Cerebellar cortex (tissue), 1 donor: ENCODE data around the gene REC114.
"Not testable (repeated sequence)": the region's sequence is repeated elsewhere in the genome, so short reads cannot be mapped to it uniquely, and the experiment has no call there.

Source experiments
- DNase-seq: peaks from one replicate; pipeline ENCODE4 v3.0.0-alpha.2; 2015; ENCODE audit warnings: low spot score

The REC114 gene

GRCh38 chr15:73442968-73443367 lies at the start of gene REC114:
TSS of gene REC114 (plus strand) at chr15:73443164. CDS start at chr15:73443186, 22 bp downstream.
- no peak for DNase-seq

DNA sequence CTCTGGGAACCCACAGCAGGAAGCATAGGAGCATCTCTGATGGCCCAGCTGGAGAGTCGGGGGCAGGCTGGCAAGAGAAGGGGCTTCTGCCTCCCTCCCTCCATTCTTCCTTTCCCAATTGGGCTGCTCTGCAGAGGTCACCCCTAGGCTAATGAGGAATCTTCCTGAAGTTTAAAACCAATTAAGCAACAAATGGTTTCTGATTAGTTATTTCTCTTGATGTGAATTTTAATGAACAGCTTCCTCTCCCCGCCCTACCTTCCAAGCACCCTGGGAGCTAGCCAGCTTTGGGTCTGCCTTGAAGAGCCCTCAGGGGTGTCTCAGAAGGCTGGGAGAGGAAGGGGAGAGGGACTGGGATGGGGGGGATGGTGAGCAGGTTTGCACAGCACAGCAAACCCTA lies 49.6 kb upstream of the REC114 start:
- DNase-seq: no peak

- DNase-seq: peak; percentile 83
These were observed 48.2 kb upstream of the REC114 start for GRCh38 chr15:73394782-73395181.

GRCh38 chr15:73395671-73396070 lies 47.3 kb upstream of the REC114 start:
- DNase-seq: no peak

DNA sequence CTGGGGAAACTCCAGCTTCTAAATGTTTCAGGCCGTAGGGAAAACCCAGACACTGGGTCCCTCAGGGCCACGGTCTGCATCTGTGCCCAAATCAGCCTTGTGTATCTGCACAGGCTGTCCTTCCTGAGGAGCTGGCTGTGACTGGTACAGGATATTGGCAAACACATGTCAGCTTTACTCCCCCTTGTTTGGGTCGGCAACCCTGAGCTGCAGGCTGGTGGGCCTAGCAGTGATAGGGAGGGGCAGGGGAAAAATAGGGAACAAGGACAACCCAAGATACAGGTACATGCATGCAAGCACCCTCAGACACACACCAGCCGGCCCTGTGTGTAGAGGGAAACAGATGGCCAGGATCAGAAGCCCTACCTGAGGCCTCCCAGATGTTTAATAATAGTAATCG lies 45.5 kb upstream of the REC114 start:
- DNase-seq: no peak

GRCh38 chr15:73398861-73399260 lies 44.1 kb upstream of the REC114 start:
- DNase-seq: no peak

- not testable (repeated sequence) for DNase-seq
These were observed 42.7 kb upstream of the REC114 start for GRCh38 chr15:73400222-73400621.

- no peak for DNase-seq
These were observed 39.8 kb upstream of the REC114 start for GRCh38 chr15:73403171-73403570.

GRCh38 chr15:73414876-73415275 lies 28.1 kb upstream of the REC114 start:
- peak; percentile 58 for DNase-seq

DNA sequence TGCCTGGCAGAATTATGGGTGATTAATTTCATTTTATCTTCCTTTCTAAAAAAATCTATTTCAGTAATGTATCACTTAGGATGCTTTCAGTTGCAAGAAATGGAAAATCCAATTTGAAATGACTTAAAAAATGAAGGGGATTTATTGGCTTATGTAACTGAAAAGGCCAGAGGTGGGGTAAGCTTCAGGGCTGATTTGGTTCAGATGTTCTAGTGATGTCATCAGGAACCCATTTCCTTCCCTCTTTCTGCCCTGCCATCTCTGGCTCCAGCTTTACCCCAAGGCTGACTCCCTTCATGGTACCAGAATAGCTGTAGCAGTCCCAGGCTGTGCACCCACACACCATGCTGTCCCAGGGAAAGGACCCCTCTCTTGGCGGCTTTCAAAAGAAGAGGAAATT lies 18.5 kb upstream of the REC114 start:
- no peak for DNase-seq

DNA sequence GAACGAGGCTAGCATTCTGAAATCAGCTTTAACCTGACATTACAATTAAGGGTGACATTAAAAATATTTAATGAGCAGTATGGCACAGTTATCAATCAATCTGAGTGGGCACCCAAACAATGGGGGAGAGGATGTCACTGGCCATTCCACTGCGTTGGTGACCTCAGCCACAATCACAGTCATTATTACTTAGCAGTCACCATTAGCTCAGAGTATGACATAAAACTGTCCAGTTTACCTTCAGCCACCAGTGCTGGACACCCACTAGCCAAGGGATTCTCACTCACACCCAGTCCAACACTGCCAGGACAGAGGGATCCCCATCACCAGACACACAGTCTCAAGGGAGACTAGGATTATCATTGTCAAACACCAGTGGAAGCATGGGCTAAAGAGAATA lies 17.5 kb upstream of the REC114 start:
- DNase-seq: no peak

- DNase-seq: no peak
These were observed 16.5 kb upstream of the REC114 start for GRCh38 chr15:73426323-73426994.

- not testable (repeated sequence) for DNase-seq
These were observed 11.6 kb upstream of the REC114 start for GRCh38 chr15:73431329-73431728.

DNA sequence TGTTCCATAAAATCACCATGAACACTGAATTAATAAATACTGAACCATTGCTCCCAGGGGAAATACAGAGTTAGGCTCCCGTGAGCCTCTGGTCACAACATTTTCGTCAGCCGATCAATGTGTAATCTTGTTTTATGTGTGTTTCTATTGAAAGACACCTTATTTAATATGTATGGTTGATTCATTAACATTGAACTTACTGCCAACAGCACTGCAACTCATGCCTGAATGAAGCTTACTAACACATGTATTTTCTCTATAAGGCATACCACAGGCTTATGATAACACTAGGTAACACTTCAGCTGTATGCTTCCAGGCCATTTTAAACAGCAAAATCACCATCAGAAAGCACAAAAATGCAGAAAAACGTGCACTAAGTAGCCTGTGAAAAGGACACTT lies 9.1 kb upstream of the REC114 start:
- no peak for DNase-seq

DNA sequence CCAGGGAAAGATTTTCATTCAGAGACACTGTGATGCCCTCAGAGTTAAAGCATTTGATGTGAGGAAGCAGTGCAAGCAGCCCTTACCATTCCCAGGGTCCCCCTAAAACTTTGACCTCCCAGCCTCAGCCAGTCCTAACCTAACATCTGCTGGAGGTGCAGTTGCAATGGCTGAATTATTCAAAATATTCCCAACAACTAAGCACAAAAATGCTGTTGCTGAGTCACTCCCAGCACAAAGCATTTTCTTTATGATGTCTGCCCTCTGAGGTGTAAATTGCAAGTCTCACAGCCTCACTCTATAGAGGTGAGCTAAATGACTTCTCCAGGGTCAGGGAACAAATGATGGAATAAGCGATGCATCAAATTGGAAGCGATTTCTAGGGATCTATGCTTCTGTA lies 6.4 kb upstream of the REC114 start:
- DNase-seq: no peak

- DNase-seq: no peak
These were observed 5.3 kb upstream of the REC114 start for GRCh38 chr15:73437543-73438109.

DNA sequence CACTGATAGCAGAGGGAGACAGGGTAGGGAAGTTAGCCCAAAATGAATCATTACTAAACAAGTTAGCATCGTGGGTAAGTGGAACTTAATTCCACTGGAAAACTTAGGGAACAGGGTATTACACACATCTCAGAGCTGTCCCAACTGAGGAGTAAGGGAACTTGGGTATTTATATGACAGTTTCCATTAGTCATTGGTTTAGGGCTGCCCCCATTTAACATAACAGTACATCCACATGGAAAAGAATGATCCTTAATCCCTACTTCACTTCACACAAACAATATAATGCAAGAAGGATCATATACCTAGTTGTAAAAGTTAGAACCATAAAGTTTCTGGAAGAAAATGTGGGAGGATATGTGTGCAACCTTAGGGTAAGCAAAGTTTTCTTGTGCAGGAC lies 4.3 kb upstream of the REC114 start:
- no peak for DNase-seq

- peak; percentile 65 for DNase-seq
These were observed 2.4 kb upstream of the REC114 start for GRCh38 chr15:73440571-73440970.

- no peak for DNase-seq
These were observed 543 bp upstream of the REC114 start for GRCh38 chr15:73442421-73442820.

DNA sequence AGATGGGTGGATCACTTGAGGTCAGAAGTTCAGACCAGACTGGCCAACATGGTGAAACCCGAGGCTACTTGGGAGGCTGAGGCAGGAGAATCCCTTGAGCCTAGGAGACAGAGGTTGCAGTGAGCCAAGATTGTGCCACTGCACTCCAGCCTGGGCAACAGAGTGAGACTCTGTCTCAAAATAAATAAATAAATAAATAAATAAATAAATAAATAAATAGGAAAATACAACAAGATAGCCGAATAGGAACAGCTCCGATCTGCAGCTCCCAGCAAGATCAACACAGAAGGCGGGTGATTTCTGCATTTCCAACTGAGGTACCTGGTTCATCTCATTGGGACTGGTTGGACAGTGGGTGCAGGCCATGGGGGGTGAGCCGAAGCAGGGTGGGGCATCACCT lies 4.5 kb downstream of the REC114 start:
- not testable (repeated sequence) for DNase-seq

GRCh38 chr15:73448158-73448758 lies 5.3 kb downstream of the REC114 start:
- not testable (repeated sequence) for DNase-seq

- not testable (repeated sequence) for DNase-seq
These were observed 7.0 kb downstream of the REC114 start for GRCh38 chr15:73449980-73450379.

GRCh38 chr15:73454096-73454495 lies 11.1 kb downstream of the REC114 start:
- DNase-seq: no peak

DNA sequence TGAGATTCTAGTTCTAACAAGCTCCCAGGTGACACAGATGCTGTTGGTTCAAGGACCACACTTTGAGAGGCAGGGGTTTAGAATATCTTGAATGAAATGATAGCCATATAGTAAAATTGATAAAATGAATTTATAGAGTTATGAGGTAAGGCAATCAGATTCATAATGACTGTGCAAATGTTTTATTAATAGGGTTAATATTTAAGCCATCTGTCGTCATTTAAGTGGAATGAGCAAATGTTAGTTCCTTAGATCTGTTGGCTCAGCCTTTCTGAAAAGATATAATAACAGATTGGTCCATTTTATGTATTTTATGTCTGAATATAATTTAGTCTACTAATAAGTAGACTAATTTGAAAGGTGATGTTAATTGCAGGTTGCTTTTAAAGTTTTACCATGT lies 12.9 kb downstream of the REC114 start:
- no peak for DNase-seq
